GM19467 (cell line): ENCODE data around the gene RNF215.

Experiments
- ATAC-seq: cut with Tn5 transposase; IDR thresholded peaks from one replicate; pipeline ENCODE4 v1.9.1; 2021; ENCODE audit warnings: mild to moderate bottlenecking, moderate library complexity; ENCODE audit not compliant: unreplicated experiment

The RNF215 gene

DNA sequence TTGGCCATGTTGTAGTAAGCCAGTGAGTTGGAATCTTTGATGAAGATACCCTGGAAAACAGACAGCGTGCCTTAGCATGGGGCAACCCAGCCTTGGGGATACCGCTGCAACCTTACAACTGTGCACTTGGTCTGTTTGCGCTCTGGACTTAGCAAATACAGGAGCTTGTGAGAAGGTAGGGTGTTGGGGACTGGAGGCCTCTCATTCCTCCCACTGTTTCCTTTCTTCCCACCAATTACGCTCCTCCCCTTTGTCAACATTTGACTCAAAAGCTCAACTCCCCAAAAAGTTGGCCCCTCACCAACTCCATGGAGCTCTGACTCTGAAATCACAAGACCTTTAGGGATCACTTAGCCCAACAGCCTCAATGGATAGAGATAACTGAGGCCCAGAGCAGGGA lies 52.6 kb downstream of the RNF215 start:
- ATAC-seq = no peak

DNA sequence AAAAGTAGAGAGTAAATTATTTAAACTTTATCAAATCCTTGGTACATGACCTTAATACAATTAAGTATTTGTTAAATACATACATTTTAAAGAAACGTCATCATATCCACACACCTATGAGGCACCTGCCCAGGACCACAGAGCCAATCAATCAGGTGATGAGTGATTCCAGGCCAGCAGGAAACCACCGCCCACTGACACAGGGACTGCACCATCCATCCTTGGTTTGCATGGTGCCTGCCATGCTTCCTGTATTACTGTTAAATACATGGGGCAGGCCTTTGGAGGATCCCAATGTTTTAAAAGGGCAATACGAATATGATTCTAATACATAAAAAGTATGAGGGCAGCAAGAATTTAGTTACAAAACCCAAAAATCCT lies 53.5 kb downstream of the RNF215 start:
- no peak for ATAC-seq

DNA sequence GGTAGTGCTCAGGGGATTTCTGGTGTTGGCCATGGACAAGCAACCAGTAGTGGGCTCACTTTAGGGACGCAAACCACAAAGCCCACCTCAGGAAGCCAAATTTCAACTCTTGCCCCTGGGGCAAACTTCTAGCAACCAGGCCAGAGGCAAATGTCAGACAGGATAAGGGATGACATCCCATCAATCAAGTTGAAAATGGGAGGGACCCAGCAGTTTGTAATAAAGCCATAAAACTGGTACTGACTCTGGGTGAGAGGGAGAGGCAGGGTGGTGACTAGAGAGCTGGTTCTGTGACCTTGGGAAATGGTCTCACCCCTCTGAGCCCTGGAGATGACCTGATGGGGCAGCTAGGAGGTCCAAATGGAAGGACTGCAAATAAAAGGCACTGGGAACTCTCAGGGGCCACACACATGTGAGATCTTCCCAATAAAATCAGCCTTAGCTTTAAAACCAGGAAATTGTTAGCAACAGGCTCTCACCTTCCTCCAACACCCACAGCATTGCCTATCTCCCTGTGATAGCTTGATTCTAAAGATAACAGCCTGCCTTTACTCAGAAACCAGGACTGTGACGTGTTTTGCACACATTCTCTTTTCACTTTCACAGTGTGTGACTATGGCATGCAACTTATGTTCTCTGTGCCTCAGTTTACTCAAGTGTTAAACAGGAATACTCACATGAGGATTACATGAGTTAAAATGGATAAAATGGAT lies 54.1 kb downstream of the RNF215 start:
- ATAC-seq = no peak

DNA sequence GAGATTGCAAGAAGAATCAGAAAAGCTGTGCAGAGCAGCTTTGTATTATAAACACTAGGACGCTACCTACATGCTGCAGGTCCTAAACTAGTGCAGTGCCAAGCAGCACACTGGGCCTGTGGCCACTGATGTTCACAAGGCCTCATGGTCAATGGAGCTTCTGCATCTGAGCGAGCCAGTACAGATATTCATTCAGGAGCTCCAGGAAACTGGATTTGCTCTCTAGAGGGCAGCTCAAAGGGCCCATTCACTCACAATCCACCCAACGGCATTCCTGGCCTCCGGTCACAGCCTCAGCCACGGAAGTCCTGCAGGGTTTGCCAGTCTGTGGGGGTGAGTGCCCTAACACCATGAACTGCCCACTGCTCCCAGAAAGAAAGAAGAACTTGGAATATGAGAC lies 54.7 kb downstream of the RNF215 start:
- no peak for ATAC-seq
